HG03064 (cell line): ENCODE measurements around the gene ZFPM1.
A peak's percentile ranks its signal among the peaks of the same experiment; 100 is the strongest.
"Not testable (repeated sequence)": the region's sequence is repeated elsewhere in the genome, so short reads cannot be mapped to it uniquely, and the experiment has no call there.

Source experiments
- ATAC-seq: cut with Tn5 transposase; IDR thresholded peaks from one replicate; pipeline ENCODE4 v1.9.1; 2021; ENCODE audit warnings: low read depth; ENCODE audit not compliant: unreplicated experiment

ZFPM1 gene

DNA sequence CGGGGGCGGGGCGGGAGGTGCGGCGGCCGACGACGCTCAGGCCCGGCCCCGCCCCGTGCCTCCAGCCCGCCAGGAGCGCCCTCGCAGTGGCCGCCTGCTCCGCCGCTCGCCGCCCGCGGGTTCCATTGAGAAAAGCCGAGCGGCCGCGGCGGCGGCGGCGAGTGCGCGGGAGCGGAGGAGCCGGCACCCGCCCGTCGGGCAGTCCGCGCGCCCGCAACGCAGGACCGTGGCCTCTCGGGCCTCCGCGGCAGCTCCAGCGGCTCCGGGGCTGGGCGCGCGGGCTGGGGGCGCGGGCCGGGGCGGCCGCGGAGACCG is at the start of gene ZFPM1:
Gene ZFPM1, plus strand, starts transcription at position 64 of the 315 bp plus-strand sequence. CDS start 359 bp downstream, outside the sequence.
- ATAC-seq: peak; percentile 31

DNA sequence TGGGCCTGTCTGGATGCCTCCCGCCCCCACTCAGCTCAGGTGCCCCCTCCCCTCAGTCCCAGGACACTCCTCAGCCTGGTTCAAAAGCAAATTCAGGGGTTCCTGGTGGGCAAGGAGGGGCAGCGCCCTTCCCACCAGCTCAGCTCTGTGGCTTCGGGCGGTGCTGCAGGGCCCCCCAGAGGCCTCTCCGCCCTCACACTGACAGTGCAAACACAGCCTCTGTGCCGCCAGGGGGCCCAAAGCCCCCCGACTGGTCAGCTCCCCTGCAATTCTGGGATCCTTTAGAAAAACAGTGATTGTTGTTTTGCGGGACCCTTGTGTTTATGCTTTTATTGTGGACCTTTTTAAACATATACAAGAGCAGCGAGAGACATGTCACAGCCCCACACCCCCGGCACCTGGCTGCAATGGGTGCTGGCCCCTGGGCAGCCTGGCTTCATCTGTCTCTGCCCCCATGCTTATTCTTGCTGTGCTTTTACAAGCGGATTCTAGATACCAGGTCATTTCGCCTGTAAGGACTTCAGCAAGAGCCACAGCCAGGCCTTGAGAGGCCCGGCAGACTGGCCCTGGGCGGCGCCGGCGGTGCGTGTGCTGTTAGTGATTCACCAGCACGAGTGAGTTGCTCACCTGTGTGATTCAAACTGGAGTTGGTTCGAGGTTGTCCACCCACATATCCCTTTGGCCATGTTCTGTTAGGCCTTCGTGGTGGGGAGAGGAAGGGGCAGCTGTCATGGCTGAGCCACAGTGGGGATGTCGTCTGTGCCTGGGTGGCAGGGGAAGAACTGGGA is 49.1 kb upstream of the ZFPM1 start:
- ATAC-seq: no peak

DNA sequence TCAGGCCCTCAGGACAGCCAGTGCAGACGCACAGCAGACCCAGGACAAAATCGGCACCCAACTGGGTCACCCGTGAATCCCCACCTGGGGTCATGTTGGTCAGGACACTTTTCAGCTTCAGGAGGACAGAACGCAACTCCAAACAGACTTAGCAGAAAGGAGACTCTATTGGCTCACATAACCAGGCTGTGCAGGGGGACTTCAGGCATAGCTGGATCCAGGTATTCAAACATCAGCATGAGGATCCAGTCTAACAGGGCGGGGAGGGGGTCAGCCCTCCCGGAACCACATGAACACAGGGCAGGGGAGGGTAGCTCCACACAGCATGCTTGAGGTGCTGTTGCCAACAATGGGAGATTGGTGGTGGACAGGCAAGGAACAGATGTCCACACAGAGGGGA is 48.3 kb upstream of the ZFPM1 start:
- ATAC-seq: no peak

DNA sequence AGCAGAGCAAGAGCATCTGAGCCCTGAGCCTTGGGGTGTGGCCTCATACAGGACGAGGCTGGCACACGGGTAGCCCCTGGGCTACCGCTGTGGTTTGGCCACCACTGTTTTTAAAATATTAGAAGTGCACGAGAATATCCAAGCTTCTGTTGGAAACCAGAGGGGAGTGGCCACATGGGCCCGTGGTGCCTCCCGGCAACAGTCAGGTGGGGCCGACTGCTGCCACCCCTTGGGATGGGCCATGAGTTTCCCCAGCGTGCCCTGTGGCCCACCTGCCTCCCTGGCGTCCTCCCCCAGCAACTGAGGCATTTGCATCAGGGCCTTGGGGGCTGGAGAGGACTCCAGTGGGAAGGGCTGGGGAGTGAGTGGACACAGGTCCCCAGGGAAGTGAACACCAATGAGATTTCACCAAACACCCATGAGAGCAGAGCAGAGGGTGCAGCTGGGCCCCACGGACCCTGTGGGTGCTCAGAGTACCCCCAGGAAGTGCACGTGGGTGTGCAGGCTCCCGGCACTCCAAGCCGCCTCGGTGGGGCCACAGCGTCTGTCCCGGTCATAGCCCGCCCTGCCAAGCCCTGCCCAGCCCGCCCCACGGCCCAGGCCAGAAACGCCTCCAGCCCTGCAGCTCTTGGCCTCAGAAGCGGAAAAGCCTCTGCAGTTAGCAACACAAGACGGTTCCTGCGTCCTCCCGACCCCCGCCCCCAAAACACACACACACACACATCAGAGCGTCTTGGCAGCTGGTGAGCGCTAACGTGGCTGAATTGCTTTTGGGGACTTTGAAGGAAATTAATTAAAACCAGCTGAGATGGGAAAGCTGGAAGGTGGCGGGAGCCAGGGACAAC is 47.6 kb upstream of the ZFPM1 start:
- no peak for ATAC-seq

DNA sequence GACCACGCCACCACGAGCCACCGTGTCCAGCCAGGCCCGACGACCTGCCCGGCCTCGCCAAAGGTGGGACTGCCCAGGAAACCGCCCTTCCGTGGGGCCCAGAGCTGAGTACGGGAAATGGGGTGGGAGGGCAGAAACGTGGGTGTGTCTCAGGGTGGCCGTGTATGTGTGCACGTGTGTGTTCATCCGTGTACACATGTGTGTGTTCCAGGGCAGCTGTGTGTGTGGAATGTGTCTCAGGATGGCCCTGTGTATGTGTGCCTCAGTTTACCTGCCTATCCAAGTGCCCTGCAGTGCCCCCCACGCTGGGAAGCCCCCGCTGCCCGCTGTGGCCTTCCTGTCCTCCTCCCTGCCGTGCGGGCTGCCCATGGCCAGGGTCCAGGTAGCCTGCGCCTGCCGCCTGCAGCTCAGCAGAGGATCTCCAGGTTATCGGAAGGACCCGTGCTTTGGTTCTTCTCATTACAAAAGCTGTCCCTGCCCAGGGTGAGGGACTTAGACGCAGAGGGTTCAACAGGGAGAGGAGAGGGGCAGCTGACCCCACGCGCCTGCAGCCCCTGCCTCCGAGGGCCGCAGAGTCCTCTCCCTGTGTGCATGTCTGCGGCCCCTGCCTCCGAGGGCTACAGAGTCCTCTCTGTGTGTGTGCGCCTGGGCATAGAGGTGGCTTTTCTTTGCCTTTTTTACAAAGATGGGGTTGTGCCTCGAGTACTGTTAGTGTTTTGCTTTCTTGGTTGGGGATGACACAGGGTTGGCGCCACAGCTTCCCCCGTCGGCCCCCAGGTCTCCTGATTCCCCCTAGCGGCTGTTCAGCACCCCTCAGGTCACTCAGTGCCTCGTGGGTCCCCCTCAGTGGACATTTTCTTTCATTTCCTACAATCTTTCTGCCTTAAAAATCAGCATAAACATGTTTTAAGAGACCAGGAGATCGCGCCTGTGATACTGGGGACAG is 46.7 kb upstream of the ZFPM1 start:
- ATAC-seq: no peak

DNA sequence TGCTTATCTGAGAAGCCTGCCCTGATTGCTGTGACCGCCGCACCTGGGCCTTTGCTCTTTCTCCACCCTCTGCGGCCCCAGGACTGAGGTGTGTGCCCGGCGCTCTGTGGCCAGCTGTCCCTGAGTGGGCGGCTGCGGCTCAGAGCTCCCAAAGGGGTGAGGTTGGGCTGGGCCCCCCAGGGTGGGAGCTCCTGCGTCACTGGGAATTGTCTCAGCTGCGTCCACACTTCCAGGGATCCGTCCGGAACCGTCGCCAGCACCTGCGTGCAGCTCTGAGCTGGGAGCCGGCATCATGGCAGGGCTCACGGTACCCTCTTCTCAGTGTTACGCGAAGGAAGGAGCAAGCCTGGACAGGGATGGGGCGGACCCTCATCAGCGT is 46.0 kb upstream of the ZFPM1 start:
- no peak for ATAC-seq

DNA sequence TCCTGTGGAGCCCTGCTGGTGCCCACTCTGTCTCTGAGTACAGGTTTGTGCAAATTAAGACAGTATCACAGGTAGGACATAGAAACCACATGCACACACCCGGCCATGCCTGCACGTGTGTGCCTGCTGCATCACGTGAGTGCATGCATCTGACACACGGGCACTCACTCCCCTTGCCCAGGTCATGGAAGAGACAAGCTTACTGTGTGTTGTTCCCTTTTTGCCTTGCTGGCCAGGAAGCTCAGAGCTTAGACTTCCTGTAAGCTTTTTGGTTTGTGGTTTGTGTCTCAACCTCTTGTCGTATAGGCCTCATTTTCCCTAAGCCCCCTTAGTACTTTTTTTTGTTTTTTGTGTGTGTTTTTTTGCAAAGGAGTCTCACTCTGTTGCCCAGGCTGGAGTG is 45.3 kb upstream of the ZFPM1 start:
- ATAC-seq: no peak

DNA sequence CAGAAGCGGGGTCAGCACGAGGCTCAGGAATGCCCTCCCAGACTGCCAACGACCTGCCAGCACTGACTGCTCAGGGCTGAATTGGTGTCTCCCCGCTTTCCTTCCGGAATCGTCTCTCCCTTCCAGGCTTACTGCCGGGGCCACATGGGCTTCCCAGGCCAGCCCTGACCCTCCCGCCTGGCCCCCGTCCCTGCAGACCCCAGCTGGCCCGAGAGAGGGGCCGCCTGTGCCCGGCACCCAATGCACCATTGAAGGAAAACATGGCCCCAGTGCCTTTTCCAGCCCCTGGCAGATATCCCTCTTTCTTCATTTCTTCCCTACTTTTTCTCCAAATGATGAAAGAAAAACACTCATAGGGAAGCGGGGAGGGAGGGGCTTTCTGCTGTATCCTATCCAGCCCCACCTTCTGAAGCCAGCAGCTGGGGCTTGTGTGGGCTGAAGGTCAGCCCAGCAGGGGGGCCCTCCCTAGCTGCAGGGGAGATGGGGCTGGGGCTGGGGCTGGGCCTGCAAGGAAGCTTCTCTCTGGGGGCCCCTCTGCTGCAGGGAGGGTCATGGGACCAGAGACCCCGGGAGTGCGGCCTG is 44.4 kb upstream of the ZFPM1 start:
- ATAC-seq: no peak

DNA sequence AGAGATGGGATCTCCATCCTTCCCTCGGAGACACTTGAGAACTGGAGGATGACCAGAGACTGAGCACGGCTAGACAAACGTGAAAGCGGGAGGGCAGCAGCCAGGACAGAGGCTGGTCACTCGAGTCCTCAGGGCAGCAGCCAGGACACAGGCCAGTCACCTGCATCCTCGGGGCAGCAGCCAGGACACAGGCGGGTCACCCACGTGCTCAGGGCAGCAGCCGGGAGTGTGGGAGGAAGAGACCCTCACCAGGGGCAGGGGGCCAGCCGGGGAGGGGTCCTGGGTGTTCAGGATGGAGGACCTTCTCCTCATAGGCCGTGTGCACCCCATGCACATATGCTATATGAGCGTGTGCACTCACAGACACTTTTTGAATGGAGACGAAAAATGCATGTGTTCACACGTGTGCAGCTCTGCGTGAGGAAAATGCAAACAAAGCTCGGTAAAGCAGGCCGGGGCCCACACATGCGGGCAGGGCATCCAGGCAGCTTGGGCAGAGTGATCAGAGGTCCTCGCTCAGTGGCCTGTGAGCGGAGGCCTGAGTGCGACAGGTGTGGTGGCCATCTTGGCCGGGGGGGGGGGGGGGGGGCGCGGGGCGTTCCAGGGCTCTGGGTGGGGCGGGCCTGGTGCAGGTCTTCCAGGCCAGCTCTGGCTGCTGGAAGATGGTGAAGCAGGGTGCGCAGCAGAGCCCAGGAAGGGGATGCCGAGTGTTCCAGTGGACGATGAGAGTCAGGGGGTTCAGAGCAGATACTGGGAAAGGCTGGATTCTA is 43.6 kb upstream of the ZFPM1 start:
- ATAC-seq: no peak

DNA sequence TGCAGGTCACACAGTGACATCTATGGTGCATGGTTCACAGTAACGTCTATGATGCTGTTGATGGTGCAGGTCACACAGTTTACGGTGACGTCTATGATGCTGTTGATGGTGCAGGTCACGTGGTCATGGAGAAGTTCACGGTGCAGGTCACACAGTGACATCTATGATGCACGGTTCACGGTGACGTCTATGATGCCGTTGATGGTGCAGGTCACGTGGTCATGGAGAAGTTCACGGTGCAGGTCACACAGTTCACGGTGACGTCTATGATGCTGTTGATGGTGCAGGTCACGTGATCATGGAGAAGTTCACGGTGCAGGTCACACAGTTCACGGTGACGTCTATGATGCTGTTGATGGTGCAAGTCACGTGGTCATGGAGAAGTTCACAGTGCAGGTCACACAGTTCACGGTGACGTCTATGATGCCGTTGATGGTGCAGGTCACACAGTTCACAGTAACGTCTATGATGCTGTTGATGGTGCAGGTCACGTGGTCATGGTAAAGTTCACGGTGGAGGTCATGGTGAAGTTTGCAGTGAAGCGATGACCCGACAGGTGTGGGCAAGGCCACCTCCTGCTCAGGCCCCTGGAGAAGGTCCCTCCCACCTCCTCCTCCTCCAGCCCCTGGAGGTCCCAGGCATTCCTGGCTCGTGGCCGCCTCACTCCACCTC is 42.6 kb upstream of the ZFPM1 start:
- ATAC-seq: not testable (repeated sequence)

DNA sequence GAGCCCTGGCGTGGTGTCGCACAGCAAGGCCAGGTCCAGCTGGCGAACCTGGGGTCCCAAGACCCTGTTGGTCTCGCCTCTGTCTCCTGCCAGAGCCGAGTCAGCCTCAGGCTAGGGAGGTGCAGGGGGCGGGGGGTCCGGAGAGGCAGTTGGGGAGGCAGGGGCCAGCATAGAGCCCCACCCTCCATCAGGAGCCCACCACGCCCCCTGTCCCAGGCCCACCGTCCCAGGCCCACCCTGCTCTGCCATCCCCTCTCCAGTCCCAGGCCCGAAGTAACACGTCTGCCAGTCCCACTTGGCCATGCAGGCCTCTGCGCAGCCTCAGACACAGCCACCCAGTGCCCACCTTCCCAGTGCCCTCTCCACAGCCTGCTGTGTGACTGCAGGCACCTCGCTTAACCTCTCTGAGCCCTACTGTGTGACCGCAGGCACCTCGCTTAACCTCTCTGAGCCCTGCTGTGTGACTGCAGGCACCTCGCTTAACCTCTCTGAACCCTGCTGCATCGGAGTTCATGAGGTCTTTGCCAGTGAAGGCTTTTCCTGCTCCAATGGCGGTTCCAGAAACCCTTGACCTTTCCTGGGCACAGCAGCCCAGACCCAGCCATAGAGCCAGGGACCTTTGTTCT is 41.0 kb upstream of the ZFPM1 start:
- no peak for ATAC-seq

DNA sequence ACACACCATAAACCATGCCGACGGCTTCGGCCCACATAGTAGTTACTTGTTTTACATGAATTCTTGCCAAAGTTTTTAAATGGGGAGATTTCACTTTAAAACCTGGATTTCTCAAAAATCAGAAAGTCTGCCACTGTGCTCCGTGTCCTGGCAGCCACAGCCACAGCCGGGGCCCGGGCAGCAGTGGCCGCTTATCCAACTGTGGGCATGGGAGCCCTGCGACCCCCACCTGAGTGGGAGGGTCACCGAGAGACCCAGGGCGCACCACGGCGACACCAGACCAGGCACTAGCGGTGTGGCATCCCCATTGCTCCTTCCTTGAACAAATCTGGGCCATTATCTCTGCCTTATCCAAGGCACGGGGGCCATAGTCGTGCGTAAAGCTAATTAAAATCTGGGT is 40.3 kb upstream of the ZFPM1 start:
- no peak for ATAC-seq

DNA sequence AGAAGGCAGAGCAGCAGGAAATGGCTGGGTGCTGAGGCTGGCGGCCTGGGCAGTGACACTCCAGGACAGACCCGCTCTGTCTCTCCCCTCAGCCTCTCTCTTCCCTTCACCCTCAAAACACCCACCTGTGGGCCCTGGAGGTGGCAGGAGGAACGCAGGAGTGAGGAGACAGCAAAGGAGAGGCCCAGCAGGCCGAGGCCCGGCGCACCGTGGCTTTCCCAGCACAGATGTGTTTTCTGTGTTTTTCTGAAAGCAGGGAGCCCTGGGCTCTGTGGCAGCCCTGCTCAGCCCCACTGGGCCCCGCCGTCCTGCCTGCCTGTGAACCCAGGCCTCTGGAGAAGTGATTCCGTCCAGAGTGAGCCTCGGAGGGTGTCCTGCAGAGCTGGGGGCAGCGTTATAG is 39.8 kb upstream of the ZFPM1 start:
- no peak for ATAC-seq

DNA sequence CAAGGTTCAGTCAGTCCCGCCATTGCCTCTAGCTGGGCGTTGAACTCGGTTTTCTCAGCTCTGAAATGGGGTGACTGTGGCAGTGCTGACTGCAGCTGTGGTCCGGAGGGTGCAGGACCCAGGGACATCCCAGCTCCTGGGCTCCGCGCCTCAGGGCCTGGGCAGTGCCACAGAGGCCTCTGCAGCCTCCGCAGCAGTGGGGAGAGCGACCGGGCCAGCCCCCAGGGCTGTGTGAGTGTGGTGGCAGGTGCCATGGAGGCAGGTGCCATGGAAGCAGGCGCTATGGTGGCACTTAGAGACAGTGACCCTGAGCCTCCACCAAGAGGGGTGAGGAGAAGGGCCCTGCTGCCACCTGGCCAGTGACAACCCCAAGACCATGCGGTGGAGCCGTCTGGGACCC is 39.4 kb upstream of the ZFPM1 start:
- ATAC-seq: no peak

DNA sequence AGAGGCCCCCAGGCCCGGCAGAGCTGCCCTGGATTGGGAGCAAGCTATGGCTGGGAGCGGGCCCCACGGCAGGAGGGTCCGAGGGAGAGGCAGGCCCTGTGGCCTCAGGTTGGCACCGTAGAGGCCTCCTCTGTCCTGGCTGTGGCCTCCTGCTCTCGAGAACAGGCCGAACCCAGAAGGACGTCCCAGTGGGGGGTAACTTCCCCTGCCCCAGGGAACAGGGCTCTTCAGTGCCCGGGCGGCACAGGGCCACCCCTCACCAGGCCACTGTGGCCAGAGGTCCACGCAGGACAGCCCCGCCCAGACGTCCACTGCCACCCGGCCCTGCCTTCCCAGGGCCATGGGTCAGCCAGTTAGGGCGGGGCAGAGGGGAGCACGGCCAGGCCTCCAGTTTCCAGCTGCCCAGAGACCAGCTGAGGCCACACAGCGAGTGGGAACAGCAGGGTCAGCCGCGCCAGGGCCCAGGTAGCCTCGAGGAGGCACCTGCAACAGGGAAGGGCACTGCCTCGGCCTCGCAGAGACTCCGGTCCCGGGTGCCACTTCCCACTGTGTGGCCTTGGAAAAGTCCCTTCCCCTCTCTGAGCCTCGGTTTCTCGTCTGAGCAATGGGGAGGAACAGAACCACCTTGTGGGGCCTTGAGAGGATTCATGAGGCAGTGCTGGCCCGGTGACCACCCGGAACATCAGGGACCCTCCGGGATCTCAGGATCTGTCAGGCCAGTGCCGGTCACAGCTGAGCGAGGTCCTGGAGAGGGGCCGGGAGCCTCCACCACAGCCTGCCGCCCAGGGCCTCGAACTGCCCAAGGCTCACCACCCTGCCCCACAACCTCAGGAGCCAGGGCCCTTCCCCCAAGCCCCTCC is 38.3 kb upstream of the ZFPM1 start:
- ATAC-seq: no peak

DNA sequence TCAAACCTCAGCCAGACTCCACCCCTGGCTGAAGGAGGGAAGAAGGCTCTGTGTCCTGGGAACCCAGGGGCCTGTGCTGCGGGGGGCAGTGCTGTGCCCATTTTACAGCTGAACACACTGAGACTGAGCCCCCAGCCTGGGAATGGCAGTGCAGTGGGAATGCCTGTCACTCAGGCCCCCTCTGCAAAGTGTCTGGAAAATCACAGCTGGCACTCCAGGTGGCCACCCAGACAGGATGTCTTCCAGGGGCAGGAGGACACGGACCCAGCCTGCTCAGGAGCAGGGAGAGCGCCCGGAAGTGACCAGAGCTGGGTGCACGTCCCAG is 37.7 kb upstream of the ZFPM1 start:
- no peak for ATAC-seq

DNA sequence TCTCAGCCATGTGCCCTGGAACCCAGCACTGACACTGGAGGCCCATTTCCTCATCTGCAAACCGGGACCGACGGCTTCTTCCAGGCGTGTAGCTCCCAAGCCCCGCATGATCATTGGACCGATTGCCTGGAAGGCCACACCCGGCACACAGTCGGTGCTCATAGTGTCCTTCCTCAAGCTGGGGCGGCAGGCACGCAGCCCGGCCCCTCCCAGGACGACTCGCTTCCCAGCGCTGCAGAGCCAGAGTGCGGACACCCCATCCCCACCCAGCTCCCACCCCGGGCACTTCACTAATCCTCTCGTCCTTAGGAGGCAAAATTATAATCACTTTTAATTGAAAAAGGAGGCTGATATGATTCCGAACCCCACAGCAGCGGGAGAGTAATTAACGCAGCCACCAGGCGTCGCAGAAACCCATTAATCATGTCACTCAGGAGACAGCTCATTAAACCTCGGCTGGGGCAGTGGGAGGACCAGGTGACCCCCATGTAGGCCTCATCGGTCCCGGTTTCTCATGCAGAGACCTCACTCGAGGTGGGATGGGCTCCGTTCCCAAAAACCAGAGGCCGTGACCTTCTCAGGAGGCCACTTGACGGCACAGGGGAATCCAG is 37.3 kb upstream of the ZFPM1 start:
- ATAC-seq: no peak

DNA sequence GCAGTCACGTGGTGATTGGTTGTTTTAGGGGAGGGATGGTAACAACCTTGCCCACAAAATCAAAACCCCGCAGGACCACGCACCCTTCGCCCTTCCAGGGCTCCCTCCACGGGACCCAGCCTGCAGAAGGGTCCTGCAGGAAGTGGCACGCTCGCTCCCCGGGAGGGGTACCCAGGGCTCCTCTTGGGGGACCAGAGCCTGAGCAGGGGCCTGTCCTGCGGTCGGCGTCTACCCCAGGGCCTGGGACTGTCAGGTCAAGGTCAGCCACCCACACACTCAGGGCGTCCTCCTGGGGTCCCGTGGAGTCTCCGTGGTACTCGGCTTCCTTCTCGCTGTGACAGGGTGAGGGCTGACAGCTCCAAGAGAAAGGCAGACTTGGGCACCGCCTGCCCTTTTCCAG is 36.4 kb upstream of the ZFPM1 start:
- no peak for ATAC-seq
